LNCaP clone FGC (cell line): ENCODE data around the gene FILIP1L.

Experiments used
- DNase-seq: peaks from one replicate; pipeline ENCODE4 v3.0.0-alpha.2; 2011; ENCODE audit warnings: low read depth
- H3K4me3 ChIP-seq: 2 replicates; pipeline ENCODE4 v1.5.1; 2011; ENCODE audit warnings: mild to moderate bottlenecking, low read depth, low read length, control low read depth
- TF ChIP-seq, protein P1 (sequence below): IDR thresholded peaks from 2 replicates; pipeline ENCODE4 v1.5.1; 2012; ENCODE audit warnings: mild to moderate bottlenecking; ENCODE audit not compliant: control insufficient read depth, insufficient read depth; ENCODE audit errors: extremely low read depth

FILIP1L gene

GRCh38 chr3:100086401-100086800 lies 27.9 kb downstream of the FILIP1L start:
- DNase-seq = no peak
- TF ChIP-seq, protein P1, sequence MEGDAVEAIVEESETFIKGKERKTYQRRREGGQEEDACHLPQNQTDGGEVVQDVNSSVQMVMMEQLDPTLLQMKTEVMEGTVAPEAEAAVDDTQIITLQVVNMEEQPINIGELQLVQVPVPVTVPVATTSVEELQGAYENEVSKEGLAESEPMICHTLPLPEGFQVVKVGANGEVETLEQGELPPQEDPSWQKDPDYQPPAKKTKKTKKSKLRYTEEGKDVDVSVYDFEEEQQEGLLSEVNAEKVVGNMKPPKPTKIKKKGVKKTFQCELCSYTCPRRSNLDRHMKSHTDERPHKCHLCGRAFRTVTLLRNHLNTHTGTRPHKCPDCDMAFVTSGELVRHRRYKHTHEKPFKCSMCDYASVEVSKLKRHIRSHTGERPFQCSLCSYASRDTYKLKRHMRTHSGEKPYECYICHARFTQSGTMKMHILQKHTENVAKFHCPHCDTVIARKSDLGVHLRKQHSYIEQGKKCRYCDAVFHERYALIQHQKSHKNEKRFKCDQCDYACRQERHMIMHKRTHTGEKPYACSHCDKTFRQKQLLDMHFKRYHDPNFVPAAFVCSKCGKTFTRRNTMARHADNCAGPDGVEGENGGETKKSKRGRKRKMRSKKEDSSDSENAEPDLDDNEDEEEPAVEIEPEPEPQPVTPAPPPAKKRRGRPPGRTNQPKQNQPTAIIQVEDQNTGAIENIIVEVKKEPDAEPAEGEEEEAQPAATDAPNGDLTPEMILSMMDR = no peak
- H3K4me3 ChIP-seq = no peak overlapping the region

DNA sequence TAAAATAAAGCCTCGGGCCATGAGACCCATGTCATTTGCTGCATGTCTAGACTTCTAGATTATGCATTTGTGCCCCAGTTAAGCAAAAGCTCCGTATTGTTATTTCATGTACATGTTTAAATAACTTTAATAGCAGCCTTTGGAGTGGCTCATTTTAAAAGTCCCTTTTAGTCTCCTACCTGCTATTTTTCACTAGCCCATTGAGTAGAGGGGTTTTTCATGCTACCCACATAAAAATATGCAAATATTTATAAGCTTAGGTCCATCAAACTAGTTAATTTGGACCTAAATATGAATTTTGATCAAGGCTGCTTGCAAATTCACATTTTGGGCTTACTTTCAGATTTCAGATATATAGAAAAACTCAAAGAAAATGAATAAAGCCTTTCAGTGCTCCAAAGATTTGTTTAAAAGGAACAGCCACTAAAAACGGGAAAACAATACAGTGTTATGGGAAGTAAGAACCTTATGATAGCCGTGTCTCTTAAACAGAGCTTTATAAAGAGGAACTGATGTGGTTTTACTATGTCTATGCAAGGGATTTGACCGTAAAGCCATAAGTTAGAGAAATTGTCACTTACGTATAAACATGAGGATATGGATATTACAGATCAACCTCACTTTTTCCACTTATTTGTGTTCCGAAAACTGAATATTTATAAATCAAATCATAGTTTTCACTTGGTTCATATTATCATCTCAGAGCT lies 30.0 kb downstream of the FILIP1L start:
- no peak for DNase-seq
- TF ChIP-seq, protein P1 = no peak
- H3K4me3 ChIP-seq = no peak overlapping the region

GRCh38 chr3:100083209-100083608 lies 31.1 kb downstream of the FILIP1L start:
- DNase-seq = no peak
- TF ChIP-seq, protein P1 = no peak
- H3K4me3 ChIP-seq = no peak overlapping the region

GRCh38 chr3:100082714-100083113 lies 31.6 kb downstream of the FILIP1L start:
- TF ChIP-seq, protein P1 = no peak
- DNase-seq = no peak
- no peak overlapping the region for H3K4me3 ChIP-seq

- TF ChIP-seq, protein P1 = no peak
- no peak overlapping the region for H3K4me3 ChIP-seq
- no peak for DNase-seq
Observed at GRCh38 chr3:100081986-100082692, 32.2 kb downstream of the FILIP1L start.

DNA sequence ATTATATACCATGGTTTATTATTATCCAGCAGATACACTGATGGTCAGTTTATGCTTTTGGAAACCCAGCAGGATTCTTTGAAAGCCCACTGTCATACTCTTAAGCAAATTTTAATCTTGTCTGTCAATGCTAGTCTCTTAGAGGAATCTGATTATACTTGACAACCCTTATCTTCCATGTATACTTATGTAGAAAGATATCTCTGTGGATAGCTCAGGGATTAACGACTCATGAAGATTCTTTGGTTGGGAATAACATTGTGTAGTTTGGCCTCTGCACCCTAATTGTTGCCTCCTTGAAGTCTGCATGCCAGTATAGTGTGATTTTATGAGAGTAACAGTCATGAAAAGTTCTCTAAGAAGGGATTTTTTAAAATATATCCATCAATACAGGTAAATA lies 33.0 kb downstream of the FILIP1L start:
- DNase-seq = no peak
- H3K4me3 ChIP-seq = no peak overlapping the region
- TF ChIP-seq, protein P1 = no peak
